HG03066 (cell line): ENCODE data around the gene RERG.

Experiments used
- ATAC-seq: cut with Tn5 transposase; IDR thresholded peaks from one replicate; pipeline ENCODE4 v1.9.1; 2021; ENCODE audit warnings: low read depth; ENCODE audit not compliant: unreplicated experiment

Gene RERG

GRCh38 chr12:15192720-15193119, 28.5 kb downstream of the RERG start:
- ATAC-seq = no peak

GRCh38 chr12:15188127-15188526, 33.1 kb downstream of the RERG start:
- no peak for ATAC-seq

GRCh38 chr12:15186597-15186996, 34.6 kb downstream of the RERG start:
- no peak for ATAC-seq

GRCh38 chr12:15184484-15184883, 36.7 kb downstream of the RERG start:
- ATAC-seq = no peak

- ATAC-seq = no peak
Measured at GRCh38 chr12:15183821-15184220, 37.4 kb downstream of the RERG start.

- ATAC-seq = no peak
Measured at GRCh38 chr12:15181017-15181683, 40.1 kb downstream of the RERG start.

GRCh38 chr12:15180325-15180724, 40.9 kb downstream of the RERG start:
- no peak for ATAC-seq

- ATAC-seq = no peak
Measured at GRCh38 chr12:15179672-15180071, 41.5 kb downstream of the RERG start.

GRCh38 chr12:15173142-15173541, 48.1 kb downstream of the RERG start:
- ATAC-seq = no peak

GRCh38 chr12:15172060-15172822, 49.0 kb downstream of the RERG start:
- no peak for ATAC-seq

- no peak for ATAC-seq
Measured at GRCh38 chr12:15171012-15171655, 50.1 kb downstream of the RERG start.

- ATAC-seq = no peak
Measured at GRCh38 chr12:15168026-15168678, 53.1 kb downstream of the RERG start.

GRCh38 chr12:15165012-15165659, 56.1 kb downstream of the RERG start:
- no peak for ATAC-seq

GRCh38 chr12:15163030-15163976, 57.9 kb downstream of the RERG start:
- no peak for ATAC-seq

GRCh38 chr12:15158083-15158482, 63.1 kb downstream of the RERG start:
- ATAC-seq = no peak

GRCh38 chr12:15157269-15157671, 63.9 kb downstream of the RERG start:
- no peak for ATAC-seq

- no peak for ATAC-seq
Measured at GRCh38 chr12:15155271-15155670, 65.9 kb downstream of the RERG start.

- no peak for ATAC-seq
Measured at GRCh38 chr12:15154103-15154502, 67.1 kb downstream of the RERG start.

GRCh38 chr12:15152868-15153267, 68.3 kb downstream of the RERG start:
- ATAC-seq = no peak

GRCh38 chr12:15152456-15152855, 68.8 kb downstream of the RERG start:
- ATAC-seq = no peak
